Nucleus accumbens (tissue), 56 donors: Measurements from ENCODE around the gene IGF2BP1.
A peak's percentile ranks its signal among the peaks of the same experiment; 100 is the strongest.
"Not testable (repeated sequence)": the region's sequence is repeated elsewhere in the genome, so short reads cannot be mapped to it uniquely, and the experiment has no call there.

Source experiments
- DNase-seq, 56 donors: peaks; one replicate each; lab custom pipeline; 2025; lab: John Stamatoyannopoulos, UW

The IGF2BP1 gene

GRCh38 chr17:49016775-49017463 is 19.7 kb downstream of the IGF2BP1 start:
- DNase-seq = peak in 5 of 56 donors; percentile 12 to 54 (median 22)

DNA sequence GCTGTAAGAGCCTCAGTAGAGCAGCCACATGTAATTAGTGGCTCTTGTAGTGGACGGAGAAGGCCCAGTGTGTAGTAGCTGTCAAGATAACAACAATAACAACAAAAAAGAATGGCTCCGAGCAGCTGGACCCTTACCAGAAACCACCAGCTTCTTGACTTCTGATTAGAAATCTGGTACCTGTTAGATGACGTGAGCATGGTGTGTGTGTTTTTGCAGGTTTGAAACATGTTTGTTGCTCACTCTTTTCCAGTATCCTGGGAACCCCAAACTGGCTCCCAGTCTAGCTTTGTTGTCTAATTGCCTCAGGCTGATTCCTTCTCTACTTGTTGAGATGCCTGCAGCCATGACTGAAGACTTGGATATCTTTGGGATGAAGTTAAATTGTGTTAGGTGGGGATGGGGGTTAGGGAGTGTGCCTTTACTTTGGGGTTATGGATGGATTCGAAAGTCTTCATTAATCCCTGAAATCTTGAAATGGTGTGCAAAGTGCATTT is 21.0 kb downstream of the IGF2BP1 start:
- DNase-seq = no peak

DNA sequence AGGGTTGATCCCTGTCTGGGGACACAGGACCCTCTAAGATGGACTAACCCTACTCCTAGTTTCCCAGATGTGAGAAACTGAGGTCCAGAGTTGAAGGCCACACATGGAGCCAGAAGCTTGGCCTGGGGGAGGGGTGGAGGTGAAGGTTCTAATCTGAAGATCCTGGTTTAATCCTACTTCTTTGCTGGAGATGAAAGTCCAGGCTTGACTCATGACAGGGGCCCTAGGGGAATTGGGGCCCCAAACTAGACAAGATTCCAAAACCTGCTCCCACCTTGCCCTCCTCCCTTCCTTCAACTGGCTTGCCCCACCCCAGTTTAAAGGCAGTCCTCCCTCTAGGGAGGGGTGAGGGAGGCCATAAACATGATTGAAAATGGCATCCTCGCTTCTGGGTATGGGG is 21.6 kb downstream of the IGF2BP1 start:
- DNase-seq = no peak

DNA sequence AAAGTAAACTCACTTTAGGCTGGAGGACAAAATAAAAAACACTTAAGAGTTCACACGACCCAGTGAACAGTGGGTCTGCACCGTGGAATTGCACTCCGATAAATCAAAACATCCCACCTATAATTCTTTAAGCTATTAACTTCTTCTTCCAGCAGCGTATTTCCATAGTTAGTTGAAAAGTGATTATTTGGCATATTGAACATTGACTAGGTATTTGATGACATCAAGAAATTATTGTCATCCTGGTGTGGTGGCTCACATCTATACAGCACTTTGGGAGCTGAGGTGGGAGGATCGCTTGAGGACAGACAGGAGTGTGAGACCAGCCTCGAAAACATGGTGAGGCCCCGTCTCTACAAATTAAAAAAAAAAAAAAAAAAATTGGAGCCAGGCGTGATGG is 23.4 kb downstream of the IGF2BP1 start:
- DNase-seq = no peak

- no peak for DNase-seq
Observed at GRCh38 chr17:49021095-49021767, 24.0 kb downstream of the IGF2BP1 start.

GRCh38 chr17:49021768-49022103 is 24.6 kb downstream of the IGF2BP1 start:
- no peak for DNase-seq

DNA sequence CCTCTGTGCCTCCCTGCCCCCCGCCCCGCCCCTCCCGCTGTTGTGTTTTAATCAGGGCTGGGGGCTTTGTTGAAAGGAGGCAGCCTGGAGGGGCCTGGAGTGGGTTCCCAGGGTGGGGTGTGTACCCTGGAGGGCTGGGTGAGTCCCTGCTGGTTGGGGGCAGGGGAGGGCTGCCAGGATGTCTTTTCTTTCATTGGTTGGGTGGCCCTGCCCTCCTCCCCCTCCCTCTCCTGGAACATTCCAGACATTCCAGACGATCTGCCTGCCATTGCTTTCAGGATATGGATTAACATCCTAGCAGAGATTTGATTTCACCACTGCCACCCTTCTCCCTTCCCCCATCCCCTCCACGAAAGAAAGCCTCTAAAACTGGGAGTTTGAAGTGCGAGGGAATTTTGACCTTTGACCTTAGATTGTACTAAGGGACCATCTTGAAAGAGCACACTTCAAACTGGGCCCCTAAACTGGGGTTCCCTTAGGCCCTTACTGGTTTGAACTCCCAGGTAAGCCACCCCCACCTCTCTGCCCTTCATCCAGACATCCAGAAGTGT is 25.3 kb downstream of the IGF2BP1 start:
- no peak for DNase-seq

DNA sequence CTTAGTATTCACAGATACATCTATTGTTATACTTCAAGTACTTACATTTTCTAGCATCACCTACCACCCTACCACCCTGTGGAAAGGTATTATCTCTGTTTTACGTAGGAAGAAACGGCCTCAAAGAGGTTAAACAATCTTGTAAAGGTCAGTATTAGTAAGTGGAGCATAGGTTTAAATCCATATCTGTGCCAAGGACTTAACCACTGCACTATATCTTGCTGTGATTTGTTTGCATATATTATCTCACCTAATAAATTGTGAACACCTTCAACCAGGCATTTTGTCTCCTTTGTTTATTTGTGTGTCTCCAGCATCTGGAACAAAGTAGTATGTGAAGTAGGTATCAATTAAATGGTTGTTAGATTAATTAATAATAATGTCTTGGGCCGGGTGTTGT is 27.3 kb downstream of the IGF2BP1 start:
- no peak for DNase-seq

DNA sequence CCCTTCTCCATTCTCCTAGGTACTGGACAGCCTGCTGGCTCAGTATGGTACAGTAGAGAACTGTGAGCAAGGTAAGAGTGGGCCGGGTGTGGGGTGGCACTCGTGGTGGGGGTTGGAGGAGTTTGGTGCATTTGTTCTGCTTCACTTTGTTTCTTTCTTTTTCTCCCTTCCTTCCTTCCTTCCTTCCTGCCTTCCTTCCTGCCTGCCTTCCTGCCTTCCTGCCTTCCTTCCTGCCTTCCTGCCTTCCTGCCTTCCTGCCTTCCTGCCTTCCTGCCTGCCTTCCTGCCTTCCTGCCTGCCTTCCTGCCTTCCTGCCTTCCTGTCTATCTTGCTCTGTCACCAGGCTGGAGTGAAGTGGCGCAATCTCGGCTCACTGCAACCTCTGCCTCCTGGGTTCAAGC is 29.3 kb downstream of the IGF2BP1 start:
- DNase-seq = not testable (repeated sequence)

DNA sequence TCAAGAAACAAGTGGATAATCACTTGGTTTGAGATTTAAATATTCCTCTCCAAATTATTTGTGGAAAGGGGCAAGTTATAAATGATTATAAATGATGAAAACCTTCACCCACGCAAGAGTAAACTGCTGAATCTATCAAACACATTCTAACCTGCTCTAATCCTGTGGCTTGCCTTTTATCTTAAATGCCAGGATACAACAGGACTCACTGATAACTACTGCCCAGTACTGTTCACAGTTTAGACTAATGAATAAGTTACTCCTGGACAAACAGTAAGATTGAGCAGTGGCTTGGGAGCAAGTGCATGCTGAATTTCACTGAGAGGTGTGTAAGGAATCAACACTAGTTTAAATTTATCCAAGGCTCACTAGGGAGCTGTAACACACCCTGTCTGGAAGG is 31.1 kb downstream of the IGF2BP1 start:
- no peak for DNase-seq

DNA sequence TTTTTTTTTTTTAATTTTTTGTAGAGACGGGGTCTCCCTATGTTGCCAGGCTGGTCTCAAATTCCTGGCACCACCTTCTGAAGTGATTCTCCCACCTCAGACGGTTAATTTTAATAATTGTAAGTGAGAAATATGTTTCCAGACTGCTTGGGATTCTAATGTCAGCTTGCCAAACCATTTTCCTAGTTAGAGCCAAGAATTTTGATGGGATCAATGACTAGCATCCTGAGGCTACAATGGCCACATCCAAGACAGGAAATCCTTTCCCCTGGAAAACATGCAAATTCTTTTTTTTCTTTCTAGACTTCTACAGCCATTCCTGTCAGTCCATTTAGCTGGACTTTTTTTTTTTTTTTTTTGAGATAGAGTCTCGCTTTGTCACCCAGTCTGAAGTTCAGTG is 32.6 kb downstream of the IGF2BP1 start:
- no peak for DNase-seq

GRCh38 chr17:49031965-49032928 is 35.1 kb downstream of the IGF2BP1 start:
- peak in 30 of 56 donors; percentile 0 to 53 (median 6) for DNase-seq

GRCh38 chr17:49035470-49036269 is 38.5 kb downstream of the IGF2BP1 start:
- peak in 1 of 56 donors; percentile 10 for DNase-seq

DNA sequence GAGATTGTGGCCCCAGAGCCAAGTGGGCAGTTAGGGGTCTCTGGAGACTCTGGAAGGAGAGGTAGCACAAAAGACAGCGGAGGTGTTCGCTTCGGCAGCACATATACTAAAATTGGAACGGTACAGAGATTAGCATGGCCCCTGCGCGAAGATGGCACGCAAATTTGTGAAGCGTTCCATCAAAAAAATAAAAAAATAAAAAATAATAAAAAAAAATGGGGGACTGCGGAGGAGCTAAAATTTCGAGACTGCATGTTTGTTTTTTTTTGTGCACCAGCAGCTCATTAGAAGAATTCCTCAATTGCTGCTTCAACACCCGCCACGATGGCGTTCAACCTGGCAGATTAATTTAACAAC is 39.1 kb downstream of the IGF2BP1 start:
- DNase-seq = no peak

GRCh38 chr17:49038138-49038537 is 41.0 kb downstream of the IGF2BP1 start:
- DNase-seq = no peak

GRCh38 chr17:49038544-49038943 is 41.4 kb downstream of the IGF2BP1 start:
- DNase-seq = no peak

- not testable (repeated sequence) for DNase-seq
Observed at GRCh38 chr17:49039518-49039917, 42.3 kb downstream of the IGF2BP1 start.

DNA sequence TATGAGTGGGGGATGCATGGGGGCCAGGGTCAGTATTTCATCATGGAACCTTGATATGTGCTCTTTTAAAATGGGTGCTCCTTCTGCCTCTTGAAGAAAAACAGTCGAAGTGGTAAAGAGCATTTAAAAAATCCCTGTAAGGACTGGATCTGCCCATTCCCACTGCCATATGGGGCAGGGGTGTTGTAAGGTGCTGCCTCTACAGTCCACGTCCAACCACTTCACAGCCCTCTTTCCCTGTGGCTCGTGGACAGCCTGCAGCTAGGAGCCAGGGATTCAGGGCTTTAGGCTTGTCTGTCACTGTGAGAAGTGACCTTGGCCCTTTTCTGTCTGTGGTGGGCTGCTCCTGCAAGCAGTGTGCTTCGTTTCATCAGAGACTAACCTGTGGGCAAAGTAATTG is 44.3 kb downstream of the IGF2BP1 start:
- DNase-seq = no peak

GRCh38 chr17:49045376-49045775 is 48.2 kb downstream of the IGF2BP1 start:
- DNase-seq = no peak

DNA sequence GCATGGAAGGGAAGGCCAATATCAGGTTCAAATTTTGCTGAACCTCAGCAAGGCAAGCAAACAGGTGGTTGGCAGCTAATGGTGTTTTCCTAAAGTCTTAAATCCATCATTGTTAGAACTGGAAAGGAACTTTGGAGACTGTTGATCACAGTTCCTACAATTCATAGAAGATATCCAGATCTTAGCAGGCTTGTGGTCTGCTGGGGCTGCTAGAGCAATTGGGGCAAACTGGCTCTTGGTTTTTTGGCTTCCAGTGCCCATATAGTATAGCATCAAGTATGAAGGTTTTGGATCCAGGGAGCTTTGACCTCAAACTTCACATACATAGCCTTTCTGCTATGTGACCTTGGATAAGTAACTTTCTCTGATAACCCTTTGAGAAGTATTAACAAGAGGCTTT is 49.7 kb downstream of the IGF2BP1 start:
- DNase-seq = no peak
